H1 (cell line): ENCODE data around the gene GDPD5. TPM values are rescaled to one million over a fixed set of nuclear protein-coding genes. Genes with fewer than 3 reads are reported as not detected.

ENCODE experiments used
- CTCF ChIA-PET: fragments of 300-600 bp; sonication (Branson Sonifier 250); formaldehyde crosslinking; loops from one replicate; lab custom pipeline; 2021; ENCODE audit not compliant: partially characterized antibody; lab: Charles Lee
- POLR2A ChIA-PET: fragments of 300-600 bp; sonication (Branson Sonifier 250); formaldehyde crosslinking; loops from one replicate; lab custom pipeline; 2021; ENCODE audit warnings: inconsistent platforms; ENCODE audit not compliant: partially characterized antibody; lab: Charles Lee
- DNase-seq, 2 experiments: peaks; one replicate each; pipeline versions ENCODE4 v3.0.0 to v3.0.0-alpha.2; 2010 to 2022; ENCODE audit warnings: low spot score in 2 of 2, low read depth in 1 of 2, mixed read lengths in 1 of 2
- FAIRE-seq: peaks from 2 replicates; lab custom pipeline; 2011; peaks lifted over from hg19 to GRCh38; lab: Jason Lieb, UNC
- H2AFZ ChIP-seq: 2 replicates; pipeline ENCODE4 v1.8.1; 2012; ENCODE audit warnings: low read length, inconsistent platforms
- H2AK5ac ChIP-seq: 2 replicates; pipeline ENCODE4 v1.6.1; 2013; ENCODE audit warnings: low read depth, low read length
- H2BK120ac ChIP-seq: replicated peaks from 2 replicates; pipeline ENCODE3; 2013; ENCODE audit warnings: low read depth, low read length, inconsistent platforms
- H2BK12ac ChIP-seq: 2 replicates; pipeline ENCODE4 v1.6.1; 2013; ENCODE audit warnings: low read depth, low read length
- H2BK15ac ChIP-seq: 2 replicates; pipeline ENCODE4 v1.6.1; 2013; ENCODE audit warnings: low read length
- H2BK20ac ChIP-seq: 2 replicates; pipeline ENCODE4 v1.6.1; 2013; ENCODE audit warnings: low read length
- H2BK5ac ChIP-seq: 2 replicates; pipeline ENCODE4 v1.6.1; 2013; ENCODE audit warnings: low read depth, low read length
- H3K14ac ChIP-seq: 2 replicates; pipeline ENCODE4 v1.6.1; 2013; ENCODE audit warnings: inconsistent platforms; ENCODE audit not compliant: insufficient read length
- H3K18ac ChIP-seq: 2 replicates; pipeline ENCODE4 v1.6.1; 2013; ENCODE audit warnings: low read length; ENCODE audit errors: extremely low read depth
- H3K23ac ChIP-seq: 2 replicates; pipeline ENCODE4 v1.6.1; 2013; ENCODE audit warnings: inconsistent platforms; ENCODE audit not compliant: insufficient read length
- H3K23me2 ChIP-seq: 2 replicates; pipeline ENCODE4 v1.6.1; 2013; ENCODE audit warnings: low read depth, low read length
- H3K27ac ChIP-seq: 2 replicates; pipeline ENCODE4 v1.6.1; 2011; ENCODE audit warnings: low read depth, low read length, inconsistent platforms
- H3K27me3 ChIP-seq, 4 experiments: replicated peaks in 1 of 4; 1 replicate in 1 of 4; 2 replicates in 3 of 4; pipeline versions ENCODE4 v1.6.1 to v1.8.1; 2011 to 2013; ENCODE audit warnings: low read length in 3 of 4, mild to moderate bottlenecking in 3 of 4, inconsistent platforms in 2 of 4, mixed read lengths in 2 of 4, moderate library complexity in 1 of 4; ENCODE audit not compliant: control insufficient read depth in 3 of 4, insufficient read depth in 3 of 4; ENCODE audit errors: extremely low read depth in 1 of 4
- H3K36me3 ChIP-seq, 4 experiments: 2 replicates each; pipeline versions ENCODE4 v1.6.1 to v1.8.1; 2011 to 2013; ENCODE audit warnings: mild to moderate bottlenecking in 4 of 4, low read length in 3 of 4, moderate library complexity in 2 of 4, control low read depth in 1 of 4, inconsistent platforms in 1 of 4; ENCODE audit not compliant: insufficient read depth in 4 of 4, control insufficient read depth in 2 of 4
- H3K4ac ChIP-seq: replicated peaks from 2 replicates; pipeline ENCODE3; 2013; ENCODE audit warnings: low read length, low read depth, mixed read lengths, inconsistent platforms; ENCODE audit not compliant: insufficient read length
- H3K4me1 ChIP-seq, 4 experiments: replicated peaks in 1 of 4; 1 replicate in 1 of 4; 2 replicates in 3 of 4; pipeline versions ENCODE4 v1.6.1 to v1.8.1; 2011 to 2013; ENCODE audit warnings: low read length in 3 of 4, inconsistent platforms in 2 of 4, mixed read lengths in 1 of 4; ENCODE audit not compliant: insufficient read depth in 4 of 4, control insufficient read depth in 3 of 4
- H3K4me2 ChIP-seq, 2 experiments: 2 replicates each; pipeline versions ENCODE4 v1.6.1 to v1.8.1; 2011 to 2013; ENCODE audit warnings: low read depth in 2 of 2, low read length in 2 of 2, control low read depth in 1 of 2, inconsistent platforms in 1 of 2, mild to moderate bottlenecking in 1 of 2; ENCODE audit not compliant: insufficient read depth in 1 of 2
- H3K4me3 ChIP-seq, 4 experiments: fragments of 200-600, 300-600 bp in 1 of 4; sonication (generic), shearing (Covaris generic), sonication (Bioruptor Twin) in 1 of 4; 2 replicates each; pipeline versions ENCODE4 v1.5.1 to v1.8.1; 2011 to 2016; ENCODE audit warnings: low read length in 4 of 4, low read depth in 3 of 4, control low read depth in 2 of 4, inconsistent platforms in 2 of 4, mild to moderate bottlenecking in 2 of 4, mixed read lengths in 1 of 4, moderate library complexity in 1 of 4; ENCODE audit not compliant: insufficient read depth in 2 of 4; ENCODE audit errors: extremely low read depth in 1 of 4
- H3K56ac ChIP-seq: replicated peaks from 2 replicates; pipeline ENCODE3; 2013; ENCODE audit warnings: low read depth, mild to moderate bottlenecking, mixed read lengths, low read length, inconsistent platforms; ENCODE audit not compliant: insufficient read length
- H3K79me1 ChIP-seq: 2 replicates; pipeline ENCODE4 v1.6.1; 2013; ENCODE audit warnings: low read depth, low read length, control low read depth
- H3K79me2 ChIP-seq, 2 experiments: 2 replicates each; pipeline versions ENCODE4 v1.6.1 to v1.8.1; 2012 to 2013; ENCODE audit warnings: low read length in 2 of 2, mild to moderate bottlenecking in 2 of 2, inconsistent platforms in 1 of 2; ENCODE audit not compliant: insufficient read depth in 2 of 2, control insufficient read depth in 1 of 2
- H3K9ac ChIP-seq, 4 experiments: replicated peaks in 1 of 4; 1 replicate in 1 of 4; 2 replicates in 3 of 4; pipeline versions ENCODE4 v1.6.1 to v1.8.1; 2011 to 2013; ENCODE audit warnings: low read depth in 3 of 4, low read length in 3 of 4, control low read depth in 2 of 4, mild to moderate bottlenecking in 2 of 4, moderate library complexity in 2 of 4, inconsistent platforms in 1 of 4; ENCODE audit errors: extremely low read depth in 1 of 4
- H3K9me3 ChIP-seq, 2 experiments: 2 replicates each; pipeline versions ENCODE4 v1.6.1 to v1.8.1; 2012 to 2013; ENCODE audit warnings: mild to moderate bottlenecking in 2 of 2, moderate library complexity in 2 of 2, control low read depth in 1 of 2, inconsistent platforms in 1 of 2, low read depth in 1 of 2, low read length in 1 of 2, mixed read lengths in 1 of 2; ENCODE audit not compliant: insufficient read depth in 2 of 2
- H4K20me1 ChIP-seq, 2 experiments: replicated peaks in 1 of 2; 2 replicates each; pipeline versions ENCODE3 to v1.8.1; 2011 to 2013; ENCODE audit warnings: inconsistent platforms in 2 of 2, low read length in 2 of 2, mild to moderate bottlenecking in 1 of 2; ENCODE audit not compliant: insufficient read depth in 2 of 2, control insufficient read depth in 1 of 2
- H4K5ac ChIP-seq: 2 replicates; pipeline ENCODE4 v1.6.1; 2013; ENCODE audit warnings: low read length, low read depth, mixed read lengths, inconsistent platforms; ENCODE audit not compliant: insufficient read length
- H4K8ac ChIP-seq: 2 replicates; pipeline ENCODE4 v1.8.0; 2013; ENCODE audit warnings: mild to moderate bottlenecking, moderate library complexity, low read length, inconsistent platforms; ENCODE audit not compliant: insufficient read depth; ENCODE audit errors: extremely low read depth
- H4K91ac ChIP-seq: replicated peaks from 2 replicates; pipeline ENCODE3; 2013; ENCODE audit warnings: low read length, mixed read lengths, inconsistent platforms; ENCODE audit not compliant: insufficient read length
- EGR1 ChIP-seq: IDR thresholded peaks from 2 replicates; pipeline ENCODE4 v1.6.1; 2011; ENCODE audit warnings: low read depth, low read length, borderline replicate concordance
- EP300 ChIP-seq, 2 experiments: IDR thresholded peaks; 1 replicate in 1 of 2; 2 replicates in 1 of 2; pipeline ENCODE4 v1.6.1; 2011 to 2012; ENCODE audit warnings: low read depth in 2 of 2, low read length in 2 of 2, mild to moderate bottlenecking in 2 of 2, borderline replicate concordance in 1 of 2, inconsistent platforms in 1 of 2, moderate library complexity in 1 of 2
- RBBP5 ChIP-seq: IDR thresholded peaks from 2 replicates; pipeline ENCODE4 v1.7.1; 2012; ENCODE audit warnings: low read depth, mild to moderate bottlenecking, inconsistent platforms, low read length, moderate library complexity, borderline replicate concordance
- RNF2 ChIP-seq: fragments of 200-900, 300-1000 bp; sonication (generic); IDR thresholded peaks from 2 replicates; pipeline ENCODE4 v1.7.1; 2016; ENCODE audit warnings: borderline replicate concordance, low read depth, mild to moderate bottlenecking, antibody characterized with exemption, low read length; ENCODE audit not compliant: poor library complexity, severe bottlenecking; ENCODE audit errors: missing control alignments
- SP1 ChIP-seq: IDR thresholded peaks from 2 replicates; pipeline ENCODE4 v1.6.1; 2011; ENCODE audit warnings: low read depth, low read length
- SP4 ChIP-seq: IDR thresholded peaks from 2 replicates; pipeline ENCODE4 v1.6.1; 2012; ENCODE audit warnings: low read length, inconsistent platforms
- SUZ12 ChIP-seq: fragments of 200-600 bp; sonication (generic); IDR thresholded peaks from 2 replicates; pipeline ENCODE4 v1.6.1; 2012; ENCODE audit warnings: mild to moderate bottlenecking, inconsistent platforms, low read length, moderate library complexity, mixed read lengths
- WGBS, 2 experiments: shearing (Covaris generic) in 1 of 2; methylation state at CpG; one replicate each; pipeline versions ENCODE4 v1.1.6 to v1.1.7; 2013 to 2015; ENCODE audit warnings: low lambda C conversion rate in 2 of 2, mixed read lengths in 2 of 2, inconsistent platforms in 1 of 2, low coverage in 1 of 2, missing lambda C conversion rate in 1 of 2; ENCODE audit not compliant: insufficient replicate concordance in 2 of 2, insufficient coverage in 1 of 2, insufficient read length in 1 of 2; ENCODE audit errors: extremely low coverage in 1 of 2, missing lambda C conversion rate in 1 of 2; 5-methylcytosine and 5-hydroxymethylcytosine counted together
- polyA plus RNA-seq, 7 experiments: library from polyadenylated mRNA; depleted of rRNA in 3 of 7; stranded (reverse) in 5 of 7; unstranded in 2 of 7; fragments of >200 nt in 5 of 7; fragments of 200-250 nt in 2 of 7; gene quantifications; 1 replicate in 5 of 7; 2 replicates in 1 of 7; 4 replicates in 1 of 7; pipeline versions ENCODE4 v1.2.1 to v1.2.3, GENCODE V29; 2011 to 2013; ENCODE audit warnings: missing spikeins in 2 of 7, mixed read lengths in 2 of 7
- total RNA-seq: library from RNA; stranded (reverse); fragmentation: NEBNext Ultra II Directional; extraction: Animal tissue kit (Norgen Biotek cat#: 25700); gene quantifications from 2 replicates; pipeline ENCODE4 v1.2.1, GENCODE V29; 2021

Gene GDPD5
- total and polyA plus RNA-seq, 2 of the 8 experiments (the other 6 are each of a cell fraction or from before 2014, with no cell fraction given), result 7.8 to 8.6 TPM

DNA sequence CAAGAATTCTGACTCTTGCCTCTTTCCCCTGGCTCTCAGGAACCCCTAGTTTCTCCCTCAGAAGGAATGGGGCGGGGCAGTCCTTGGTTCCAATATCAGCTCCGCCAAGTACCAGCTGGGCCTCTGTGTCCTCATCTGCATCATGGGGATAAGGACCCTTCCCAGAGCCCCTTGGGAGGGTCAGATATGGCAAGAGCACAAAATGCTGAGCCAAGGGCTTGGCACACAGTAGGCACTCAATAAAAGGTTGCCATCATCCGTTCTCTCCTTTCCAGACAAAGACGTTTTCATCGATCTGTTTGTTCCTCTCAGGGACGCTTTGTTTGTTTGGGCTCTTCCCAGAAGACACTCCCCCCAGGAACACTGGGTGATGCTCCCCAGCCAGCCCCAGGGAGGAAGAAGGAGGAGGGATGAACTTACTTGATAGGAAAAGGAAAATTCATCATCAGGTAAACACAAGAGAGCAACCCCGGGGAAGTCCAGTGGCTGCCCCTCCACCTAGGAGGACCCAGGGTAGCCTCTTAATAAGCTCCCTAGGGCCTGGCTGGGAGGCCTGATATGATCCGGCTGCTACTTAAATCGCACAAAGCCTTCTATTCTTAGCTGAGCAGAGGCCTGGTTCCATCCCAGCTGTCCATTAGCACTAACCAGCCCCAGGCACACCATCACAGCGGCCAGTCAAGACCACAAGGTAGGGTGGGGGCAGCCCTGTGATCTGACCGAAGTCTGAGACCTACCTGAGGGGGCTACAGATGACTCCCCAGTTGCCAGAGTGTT is 19.6 kb downstream of the GDPD5 start:
- Histone ChIP-seq H3K23me2 (no peaks in the 10 kb centered on the region), H2AFZ (no peak overlapping the region), H4K91ac (no peak overlapping the region), H4K8ac (no peak overlapping the region), H3K9ac (no peak overlapping the region), H3K18ac (no peak overlapping the region), H2BK20ac (no peak overlapping the region), H4K20me1 (no peaks in the 10 kb centered on the region), H3K79me2 (no peaks in the 10 kb centered on the region), H4K5ac (no peak overlapping the region), H3K36me3 (no peaks in the 10 kb centered on the region), H3K4ac (no peak overlapping the region), H3K14ac (no peak overlapping the region), H3K27me3 (no peaks in the 10 kb centered on the region), H3K9me3 (no peaks in the 10 kb centered on the region), H2AK5ac (no peak overlapping the region), H3K4me1 (no peaks in the 10 kb centered on the region), H3K79me1 (no peaks in the 10 kb centered on the region; the same call in 1 of the 2 replicates), H3K56ac (no peak overlapping the region), H2BK15ac (no peak overlapping the region), H2BK5ac (no peak overlapping the region), H2BK120ac (no peak overlapping the region), H3K4me3 (no peak overlapping the region), H3K23ac (no peak overlapping the region), H2BK12ac (no peak overlapping the region), H3K4me2 (no peak overlapping the region), H3K27ac (no peak overlapping the region)
- CTCF ChIA-PET, result interaction anchor here (1.0 to 2.4 kb wide), 3 partner anchors 10 to 61 kb away, joined by 3 to 10 read pairs (median 3); no protein-coding TSS in a partner anchor
- TF ChIP-seq SUZ12 (no peak), EGR1 (no peak), RBBP5 (no peak), RNF2 (no peak), EP300 (IDR thresholded peaks at IDR 0.05; ENCODE audit: borderline replicate concordance in 1 of 2, low read depth in 2 of 2, low read length in 2 of 2) (no peak), SP1 (no peak), SP4 (no peak)
- POLR2A ChIA-PET, result interaction anchor here (0.6 kb wide), 2 partner anchors 10 to 69 kb away, joined by 3 read pairs; no protein-coding TSS in a partner anchor
- FAIRE-seq, result no peak
- WGBS, 2 experiments, result 84% methylated on average over 11 of the region's 11 CpGs; no CpG with 5 or more reads in 1 of the 2 experiments
- DNase-seq, result no peak
